Vagina (tissue), 2 donors: Measurements from ENCODE around the gene CACNG5.

ENCODE experiments used
- CTCF ChIP-seq, 3 experiments: fragments of 450-650 bp in 2 of 3; fragments of 200-600 bp in 1 of 3; sonication (generic) in 1 of 3; IDR thresholded peaks; one replicate each; pipeline ENCODE4 v1.5.1; 2017 to 2019; ENCODE audit warnings: antibody characterized with exemption in 3 of 3, mild to moderate bottlenecking in 2 of 3, moderate library complexity in 2 of 3
- POLR2A ChIP-seq, 2 donors: fragments of 450-650 bp; IDR thresholded peaks; one replicate each; pipeline ENCODE4 v1.6.1; 2017; ENCODE audit warnings: antibody characterized with exemption in 2 of 2, mild to moderate bottlenecking in 2 of 2, moderate library complexity in 2 of 2

GRCh38 chr17:66813296-66813695, 21.6 kb upstream of the CACNG5 start:
- TF ChIP-seq CTCF (IDR thresholded peaks at IDR 0.05) (no peak), POLR2A (IDR thresholded peaks at IDR 0.05) (no peak)
